ENCODE measurements around the gene NRF1.

Gene NRF1

DNA sequence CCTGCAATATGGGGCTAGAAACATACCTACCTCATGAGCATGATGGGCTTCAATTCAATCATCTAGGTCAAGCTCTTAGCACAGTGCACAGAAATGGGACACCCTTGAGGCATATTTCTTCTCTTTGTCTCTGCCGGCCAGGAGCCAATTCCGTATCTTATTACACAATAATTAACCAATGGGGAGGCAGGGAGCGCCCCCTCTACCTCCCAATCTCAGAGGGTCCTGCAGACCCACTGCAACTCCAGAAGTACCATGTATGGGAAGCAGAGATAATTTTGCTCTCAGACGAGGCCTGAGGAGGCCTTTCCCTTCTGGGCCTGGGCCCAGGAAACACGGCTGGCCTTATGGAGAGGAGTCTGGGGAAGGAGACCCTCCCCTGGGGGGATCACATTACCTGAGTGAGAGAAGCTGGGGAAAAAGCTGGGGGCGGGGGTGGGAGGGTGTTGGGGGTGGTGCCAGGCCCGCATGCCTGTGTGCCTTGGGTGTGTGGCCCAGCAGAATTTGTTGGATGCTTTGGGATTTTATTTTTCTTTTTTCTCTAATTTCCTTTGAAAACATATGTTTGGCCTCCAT is 185.8 kb downstream of the NRF1 start:
- DNase-seq (ENCODE audit: low read depth in 1 of 2, low spot score in 1 of 2): no peak
- in situ Hi-C loops (cut with HindIII; ENCODE audit: low pct_unique_long_range_greater_than_20kb, low sequenced_read_pairs): no loop called here
- no peak for TF ChIP-seq JUND (IDR thresholded peaks at IDR 0.05; ENCODE audit: low read depth)

DNA sequence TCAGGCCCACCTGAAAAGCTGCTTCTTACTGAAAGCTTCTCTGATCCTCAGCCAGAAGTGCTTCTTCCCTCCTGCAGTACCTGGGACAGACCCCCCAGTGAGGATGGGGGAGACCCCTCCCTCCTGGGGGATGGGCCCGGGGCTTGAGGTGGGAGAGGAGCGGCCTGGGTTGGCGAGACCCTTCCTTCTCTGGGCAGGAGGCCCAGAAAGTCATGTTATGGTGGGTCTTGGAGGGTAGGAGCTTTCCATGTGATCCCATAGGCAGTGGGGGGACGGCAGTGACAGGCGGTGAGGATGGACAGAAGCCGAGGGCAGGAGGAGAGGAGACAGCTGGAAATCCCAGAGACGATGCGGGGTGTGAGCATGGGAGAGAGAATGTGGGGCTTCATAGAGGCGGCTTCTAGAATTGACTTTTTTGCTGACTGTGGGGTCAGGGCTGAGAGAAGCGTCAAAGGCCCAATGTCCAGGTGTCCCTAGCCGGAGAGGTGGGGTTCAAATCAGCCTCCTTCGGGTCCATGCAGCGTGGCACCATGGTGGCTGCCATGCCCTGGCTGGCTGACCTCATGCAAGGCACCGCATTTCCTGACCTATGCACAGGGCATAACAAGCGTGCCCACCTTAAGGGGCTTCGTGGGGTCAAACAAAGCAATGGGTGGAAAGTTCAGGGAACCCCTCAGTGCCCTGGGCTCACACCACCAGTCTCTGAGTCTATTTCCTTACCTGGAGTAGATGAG is 187.3 kb downstream of the NRF1 start:
- in situ Hi-C loops (cut with HindIII; ENCODE audit: low pct_unique_long_range_greater_than_20kb, low sequenced_read_pairs): no loop called here
- no peak for TF ChIP-seq JUND (IDR thresholded peaks at IDR 0.05; ENCODE audit: low read depth)
- DNase-seq (ENCODE audit: low read depth in 1 of 2, low spot score in 1 of 2): no peak

DNA sequence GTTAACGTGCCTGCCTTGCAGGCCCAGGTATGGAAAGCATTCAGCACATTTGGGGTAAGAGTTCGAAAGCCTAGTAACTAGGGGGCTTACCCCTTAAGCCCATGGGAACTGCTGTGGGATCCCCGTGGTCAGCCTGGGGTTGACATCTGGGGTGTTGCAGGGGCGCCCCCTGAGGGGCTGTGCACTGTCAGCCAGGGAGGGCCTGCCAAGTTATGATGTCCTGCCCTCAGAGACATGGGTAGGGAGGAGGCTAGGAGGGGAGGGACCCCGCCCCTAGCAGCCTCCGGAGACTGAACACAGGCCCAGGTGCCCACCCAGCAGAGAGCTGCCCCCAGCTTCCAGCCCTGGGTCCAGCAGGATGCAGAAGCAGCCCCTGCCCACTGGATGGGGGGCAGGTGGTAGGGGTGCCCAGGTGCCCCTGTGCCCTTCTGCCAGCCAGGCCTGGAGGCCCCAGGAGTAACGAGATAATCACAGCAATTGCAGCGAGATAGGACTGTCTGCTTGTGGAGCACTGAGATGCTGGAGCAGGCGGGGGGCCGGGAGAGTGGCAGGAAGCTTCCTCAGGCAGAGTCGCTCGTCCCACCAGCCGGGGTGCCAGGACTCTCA is 187.9 kb downstream of the NRF1 start:
- no peak for TF ChIP-seq JUND (IDR thresholded peaks at IDR 0.05; ENCODE audit: low read depth)
- DNase-seq (ENCODE audit: low read depth in 1 of 2, low spot score in 1 of 2): no peak
- in situ Hi-C loops (cut with HindIII; ENCODE audit: low pct_unique_long_range_greater_than_20kb, low sequenced_read_pairs): no loop called here

DNA sequence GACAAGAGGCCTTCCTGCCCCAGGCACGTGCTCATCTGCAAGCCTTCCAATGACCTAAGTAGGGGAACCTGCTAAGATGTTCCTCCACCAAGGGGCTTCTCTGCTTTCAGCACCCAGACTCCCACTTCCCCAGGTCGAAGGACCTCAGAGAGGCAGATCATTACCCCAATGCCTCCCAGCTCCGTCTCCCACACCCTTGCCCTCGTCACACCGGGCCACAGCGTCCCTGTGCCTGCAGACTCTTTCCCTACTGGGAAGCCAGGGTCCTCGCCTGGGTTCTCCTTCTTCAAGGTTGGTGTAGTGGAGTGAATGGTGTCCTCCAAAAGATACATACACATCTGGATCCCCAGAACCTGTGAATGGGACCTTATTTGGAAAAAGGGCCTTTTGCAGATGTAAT is 189.4 kb downstream of the NRF1 start:
- no peak for DNase-seq (ENCODE audit: low read depth in 1 of 2, low spot score in 1 of 2)
- in situ Hi-C loops (cut with HindIII; ENCODE audit: low pct_unique_long_range_greater_than_20kb, low sequenced_read_pairs): no loop called here
- no peak for TF ChIP-seq JUND (IDR thresholded peaks at IDR 0.05; ENCODE audit: low read depth)

DNA sequence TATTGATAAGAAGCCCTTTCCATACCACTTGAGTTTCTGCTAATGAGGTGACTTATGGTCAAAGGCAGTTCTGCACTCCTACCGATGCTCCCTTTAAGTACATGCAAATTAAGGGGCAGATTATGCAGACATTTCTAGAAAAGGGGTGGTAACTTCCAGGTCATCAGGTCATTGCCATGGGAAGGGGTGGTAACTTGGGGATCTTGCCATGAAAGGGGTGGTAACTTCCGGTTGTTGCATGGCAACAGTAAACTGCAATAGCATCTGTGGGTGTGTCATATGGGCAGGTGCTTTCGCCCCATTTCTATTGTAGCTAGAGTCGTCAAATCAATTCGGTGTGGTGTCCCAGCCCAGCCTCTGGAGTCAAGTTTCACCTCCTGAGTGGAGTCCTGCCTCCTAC is 190.4 kb downstream of the NRF1 start:
- peak in 1 of 2 experiments; percentile 28 for DNase-seq (ENCODE audit: low read depth in 1 of 2, low spot score in 1 of 2)
- TF ChIP-seq JUND (IDR thresholded peaks at IDR 0.05; ENCODE audit: low read depth): no peak
- in situ Hi-C loops (cut with HindIII; ENCODE audit: low pct_unique_long_range_greater_than_20kb, low sequenced_read_pairs): no loop called here

DNA sequence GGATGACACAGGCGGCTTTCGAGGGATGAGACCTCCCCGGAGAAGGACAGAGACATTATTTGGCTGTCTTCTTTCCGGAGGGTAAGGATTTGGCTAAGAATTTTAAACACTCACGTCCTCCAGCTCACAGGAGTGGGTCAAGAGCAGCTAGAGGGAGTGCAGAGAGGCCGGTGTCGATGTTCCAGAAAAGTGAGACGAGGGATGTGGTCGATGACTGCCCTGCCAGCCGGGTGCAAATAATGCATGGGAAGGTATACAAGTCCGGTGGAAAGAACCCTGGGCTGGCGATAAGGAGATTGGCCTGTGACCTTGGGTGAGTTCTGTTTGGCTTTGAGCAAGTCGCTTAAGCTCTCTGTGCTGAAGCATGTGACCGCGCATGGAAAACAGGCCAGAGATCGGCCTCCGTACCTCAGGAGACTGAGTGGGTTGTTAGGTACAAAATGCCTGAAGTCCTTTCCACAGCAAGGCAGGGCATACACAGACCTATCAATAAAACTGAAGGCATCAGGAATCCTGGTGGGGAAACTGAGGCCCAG is 192.1 kb downstream of the NRF1 start:
- in situ Hi-C loops (cut with HindIII; ENCODE audit: low pct_unique_long_range_greater_than_20kb, low sequenced_read_pairs): no loop called here
- no peak for DNase-seq (ENCODE audit: low read depth in 1 of 2, low spot score in 1 of 2)
- TF ChIP-seq JUND (IDR thresholded peaks at IDR 0.05; ENCODE audit: low read depth): no peak

DNA sequence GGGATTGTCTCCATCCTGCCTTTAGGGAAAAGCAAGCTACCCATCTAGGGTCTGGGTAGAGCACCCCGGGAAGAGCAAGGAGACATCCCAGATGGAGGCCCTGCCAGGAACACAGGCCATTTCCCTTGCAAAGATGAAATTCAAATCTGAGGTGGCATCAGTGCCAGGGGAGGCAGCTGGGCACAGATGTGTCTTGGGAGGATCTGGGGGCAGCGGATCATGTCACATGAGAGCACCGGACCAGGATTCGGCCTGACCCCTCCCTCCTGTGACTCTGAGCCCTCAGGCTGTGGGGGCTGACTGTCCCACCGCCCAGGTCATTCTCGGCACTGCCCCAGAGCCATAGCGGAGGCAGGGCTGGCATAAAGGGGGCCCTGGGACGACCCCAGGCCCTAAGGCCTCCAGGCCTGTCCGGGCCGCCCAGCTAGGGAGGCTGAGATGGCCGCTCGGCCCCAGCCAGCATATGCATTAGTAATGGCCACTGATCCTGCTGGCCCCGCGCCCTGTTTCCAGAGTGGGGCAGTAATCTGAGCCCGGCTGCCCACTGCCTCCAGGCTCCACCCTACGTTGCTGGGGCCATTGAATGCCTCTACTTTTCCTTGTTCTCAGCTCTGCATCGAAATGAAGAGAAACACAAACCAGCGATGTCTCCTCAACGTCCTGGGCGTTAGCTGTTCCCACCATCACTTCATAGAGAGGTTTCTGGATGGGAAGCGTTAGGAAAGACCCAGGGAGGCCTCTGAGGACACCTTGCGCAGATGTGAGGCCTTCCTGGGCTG is 192.8 kb downstream of the NRF1 start:
- in situ Hi-C loops (cut with HindIII; ENCODE audit: low pct_unique_long_range_greater_than_20kb, low sequenced_read_pairs): no loop called here
- no peak for DNase-seq (ENCODE audit: low read depth in 1 of 2, low spot score in 1 of 2)
- TF ChIP-seq JUND (IDR thresholded peaks at IDR 0.05; ENCODE audit: low read depth): no peak

DNA sequence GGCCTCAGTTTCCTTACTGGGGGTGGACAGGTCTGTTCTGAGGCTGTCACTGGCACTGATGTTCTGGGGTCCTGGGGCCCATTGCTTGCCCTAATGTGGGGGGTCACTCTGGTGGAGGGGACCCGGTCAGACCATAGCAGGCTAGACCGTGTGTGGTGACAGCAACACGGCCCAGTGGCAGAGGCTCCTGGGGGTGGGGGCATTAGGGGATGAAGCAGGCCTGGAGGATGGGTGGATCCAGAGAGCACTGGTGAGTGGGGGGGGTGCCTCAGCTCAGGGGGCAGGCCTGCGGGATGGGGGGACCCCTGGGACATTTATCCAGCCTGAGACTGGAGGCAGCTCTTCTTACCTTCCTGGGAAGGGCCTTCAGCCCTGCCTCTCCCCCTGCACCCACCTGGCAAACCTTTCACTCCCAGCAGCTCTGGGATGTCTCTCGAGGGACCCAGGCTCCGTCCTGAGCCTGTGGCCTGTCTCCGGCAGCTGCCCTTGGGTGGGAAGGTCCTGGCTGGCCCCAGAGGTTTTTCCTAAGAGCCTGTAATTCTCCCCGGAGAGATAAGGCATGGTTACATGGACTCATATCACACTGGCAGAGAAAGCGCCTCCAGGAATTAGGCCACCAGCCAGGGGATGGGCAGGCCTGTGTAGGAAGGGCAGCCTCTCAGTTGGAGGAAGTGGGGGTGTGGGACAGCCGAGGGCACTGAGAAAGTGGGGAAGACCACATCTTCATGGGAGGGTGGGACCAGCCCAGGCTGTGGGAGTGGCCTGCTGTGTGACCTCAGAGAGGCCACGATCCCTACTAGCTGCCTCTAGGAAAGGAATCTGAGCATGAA is 193.6 kb downstream of the NRF1 start:
- no peak for TF ChIP-seq JUND (IDR thresholded peaks at IDR 0.05; ENCODE audit: low read depth)
- no peak for DNase-seq (ENCODE audit: low read depth in 1 of 2, low spot score in 1 of 2)
- in situ Hi-C loops (cut with HindIII; ENCODE audit: low pct_unique_long_range_greater_than_20kb, low sequenced_read_pairs): no loop called here
